SK-N-SH treated with all-trans-retinoic acid at 6 μM for 48 hours (cell line): Measurements from ENCODE around the gene WWC1.
A peak's percentile ranks its signal among the peaks of the same experiment; 100 is the strongest.

Experiments used
- ATAC-seq: fragments of 200-7000 bp; cut with Tn5 transposase; 3 replicates; pipeline ENCODE4 v1.9.1; 2020; ENCODE audit warnings: mild to moderate bottlenecking, moderate library complexity
- ARNTL ChIP-seq: fragments of 450-650 bp; formaldehyde crosslinking; IDR thresholded peaks from 2 replicates; pipeline ENCODE4 v1.5.0; 2020; ENCODE audit warnings: low read depth, mild to moderate bottlenecking, moderate library complexity, borderline replicate concordance
- BACH2 ChIP-seq: fragments of 250-450 bp; sonication (Bioruptor Pico); IDR thresholded peaks from 2 replicates; pipeline ENCODE4 v1.9.0; 2021; ENCODE audit warnings: mild to moderate bottlenecking, borderline replicate concordance
- CSDC2 ChIP-seq: fragments of 250-450 bp; sonication (Bioruptor Pico); IDR thresholded peaks from 2 replicates; pipeline ENCODE4 v1.5.0; 2020; ENCODE audit warnings: mild to moderate bottlenecking, moderate library complexity
- GLIS3 ChIP-seq: fragments of 250-450 bp; sonication (Bioruptor Pico); IDR thresholded peaks from 2 replicates; pipeline ENCODE4 v1.5.0; 2020; ENCODE audit warnings: mild to moderate bottlenecking, moderate library complexity
- ISL1 ChIP-seq: fragments of 250-450 bp; sonication (Bioruptor Pico); IDR thresholded peaks from 2 replicates; pipeline ENCODE4 v2.1.2; 2022; ENCODE audit warnings: mild to moderate bottlenecking, moderate library complexity
- OSR1 ChIP-seq: fragments of 250-450 bp; sonication (Bioruptor Pico); IDR thresholded peaks from 2 replicates; pipeline ENCODE4 v1.8.0; 2022; ENCODE audit warnings: moderate library complexity, mild to moderate bottlenecking, inconsistent platforms
- RARB ChIP-seq: fragments of 250-450 bp; sonication (Bioruptor Pico); IDR thresholded peaks from 2 replicates; pipeline ENCODE4 v1.8.0; 2021; ENCODE audit warnings: mild to moderate bottlenecking, moderate library complexity
- SNAI2 ChIP-seq: fragments of 250-450 bp; sonication (Bioruptor Pico); IDR thresholded peaks from 2 replicates; pipeline ENCODE4 v1.5.0; 2020; ENCODE audit warnings: mild to moderate bottlenecking, moderate library complexity
- TCF4 ChIP-seq: fragments of 250-450 bp; sonication (Bioruptor Pico); IDR thresholded peaks from 2 replicates; pipeline ENCODE4 v1.8.0; 2021; ENCODE audit warnings: mild to moderate bottlenecking, moderate library complexity, borderline replicate concordance
- ZC3H10 ChIP-seq: fragments of 250-450 bp; sonication (Bioruptor Pico); IDR thresholded peaks from 2 replicates; pipeline ENCODE4 v1.5.1; 2021; ENCODE audit warnings: mild to moderate bottlenecking, moderate library complexity
- ZFP30 ChIP-seq: fragments of 450-650 bp; formaldehyde crosslinking; IDR thresholded peaks from 2 replicates; pipeline ENCODE4 v1.5.0; 2022; ENCODE audit warnings: mild to moderate bottlenecking, moderate library complexity
- ZNF565 ChIP-seq: fragments of 450-650 bp; formaldehyde crosslinking; conservative IDR thresholded peaks from 2 replicates; pipeline ENCODE4 v1.5.0; 2020; ENCODE audit warnings: low read depth, mild to moderate bottlenecking, moderate library complexity
- ZNF70 ChIP-seq: fragments of 450-650 bp; formaldehyde crosslinking; IDR thresholded peaks from 2 replicates; pipeline ENCODE4 v1.5.0; 2020; ENCODE audit warnings: mild to moderate bottlenecking, moderate library complexity
- TF ChIP-seq, protein P1 (sequence below): fragments of 250-450 bp; sonication (Bioruptor Pico); IDR thresholded peaks from 2 replicates; pipeline ENCODE4 v1.5.1; 2020; ENCODE audit warnings: low read depth, mild to moderate bottlenecking, moderate library complexity
- TF ChIP-seq, protein P2 (sequence below): fragments of 250-450 bp; sonication (Bioruptor Pico); IDR thresholded peaks from 2 replicates; pipeline ENCODE4 v1.8.0; 2021; ENCODE audit warnings: low read depth, mild to moderate bottlenecking, moderate library complexity, borderline replicate concordance
- TF ChIP-seq, protein P3 (sequence below): fragments of 250-450 bp; sonication (Bioruptor Pico); IDR thresholded peaks from 2 replicates; pipeline ENCODE4 v1.5.0; 2020; ENCODE audit warnings: mild to moderate bottlenecking, moderate library complexity
- TF ChIP-seq, protein P4 (sequence below): fragments of 250-450 bp; sonication (Bioruptor Pico); IDR thresholded peaks from 2 replicates; pipeline ENCODE4 v1.5.1; 2021; ENCODE audit warnings: mild to moderate bottlenecking, moderate library complexity

Gene WWC1

DNA sequence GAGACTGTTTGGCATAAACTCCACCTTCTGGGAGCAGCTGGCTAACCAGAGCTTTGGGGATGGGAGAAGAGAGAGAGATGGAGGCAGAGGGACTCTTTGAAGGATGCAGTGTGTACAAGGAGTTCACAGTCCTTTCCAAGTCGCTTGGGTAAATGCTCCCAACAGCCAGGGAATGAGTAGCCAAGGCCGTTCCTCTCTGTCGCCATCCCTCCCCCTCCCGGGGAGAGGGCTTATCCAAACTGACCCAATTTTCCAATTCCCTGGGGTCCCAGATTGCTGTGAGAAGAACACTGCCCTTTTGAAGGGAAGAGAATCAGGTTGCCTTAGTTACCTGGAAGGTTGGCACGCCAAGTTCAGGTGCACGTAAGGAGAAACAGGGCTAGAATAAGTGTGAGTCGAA lies 7.9 kb downstream of the WWC1 start:
- TF ChIP-seq, protein P1, sequence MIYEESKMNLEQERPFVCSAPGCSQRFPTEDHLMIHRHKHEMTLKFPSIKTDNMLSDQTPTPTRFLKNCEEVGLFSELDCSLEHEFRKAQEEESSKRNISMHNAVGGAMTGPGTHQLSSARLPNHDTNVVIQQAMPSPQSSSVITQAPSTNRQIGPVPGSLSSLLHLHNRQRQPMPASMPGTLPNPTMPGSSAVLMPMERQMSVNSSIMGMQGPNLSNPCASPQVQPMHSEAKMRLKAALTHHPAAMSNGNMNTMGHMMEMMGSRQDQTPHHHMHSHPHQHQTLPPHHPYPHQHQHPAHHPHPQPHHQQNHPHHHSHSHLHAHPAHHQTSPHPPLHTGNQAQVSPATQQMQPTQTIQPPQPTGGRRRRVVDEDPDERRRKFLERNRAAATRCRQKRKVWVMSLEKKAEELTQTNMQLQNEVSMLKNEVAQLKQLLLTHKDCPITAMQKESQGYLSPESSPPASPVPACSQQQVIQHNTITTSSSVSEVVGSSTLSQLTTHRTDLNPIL (CRISPR knock-in tag): no peak
- TF ChIP-seq, protein P2, sequence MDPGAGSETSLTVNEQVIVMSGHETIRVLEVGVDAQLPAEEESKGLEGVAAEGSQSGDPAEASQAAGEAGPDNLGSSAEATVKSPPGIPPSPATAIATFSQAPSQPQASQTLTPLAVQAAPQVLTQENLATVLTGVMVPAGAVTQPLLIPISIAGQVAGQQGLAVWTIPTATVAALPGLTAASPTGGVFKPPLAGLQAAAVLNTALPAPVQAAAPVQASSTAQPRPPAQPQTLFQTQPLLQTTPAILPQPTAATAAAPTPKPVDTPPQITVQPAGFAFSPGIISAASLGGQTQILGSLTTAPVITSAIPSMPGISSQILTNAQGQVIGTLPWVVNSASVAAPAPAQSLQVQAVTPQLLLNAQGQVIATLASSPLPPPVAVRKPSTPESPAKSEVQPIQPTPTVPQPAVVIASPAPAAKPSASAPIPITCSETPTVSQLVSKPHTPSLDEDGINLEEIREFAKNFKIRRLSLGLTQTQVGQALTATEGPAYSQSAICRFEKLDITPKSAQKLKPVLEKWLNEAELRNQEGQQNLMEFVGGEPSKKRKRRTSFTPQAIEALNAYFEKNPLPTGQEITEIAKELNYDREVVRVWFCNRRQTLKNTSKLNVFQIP (CRISPR knock-in tag): no peak
- TF ChIP-seq ARNTL (CRISPR knock-in tag) (no peak), CSDC2 (no peak), GLIS3 (CRISPR knock-in tag) (no peak), ZFP30 (CRISPR knock-in tag) (no peak), SNAI2 (CRISPR knock-in tag) (no peak), RARB (CRISPR knock-in tag) (no peak)
- no peak for ATAC-seq

DNA sequence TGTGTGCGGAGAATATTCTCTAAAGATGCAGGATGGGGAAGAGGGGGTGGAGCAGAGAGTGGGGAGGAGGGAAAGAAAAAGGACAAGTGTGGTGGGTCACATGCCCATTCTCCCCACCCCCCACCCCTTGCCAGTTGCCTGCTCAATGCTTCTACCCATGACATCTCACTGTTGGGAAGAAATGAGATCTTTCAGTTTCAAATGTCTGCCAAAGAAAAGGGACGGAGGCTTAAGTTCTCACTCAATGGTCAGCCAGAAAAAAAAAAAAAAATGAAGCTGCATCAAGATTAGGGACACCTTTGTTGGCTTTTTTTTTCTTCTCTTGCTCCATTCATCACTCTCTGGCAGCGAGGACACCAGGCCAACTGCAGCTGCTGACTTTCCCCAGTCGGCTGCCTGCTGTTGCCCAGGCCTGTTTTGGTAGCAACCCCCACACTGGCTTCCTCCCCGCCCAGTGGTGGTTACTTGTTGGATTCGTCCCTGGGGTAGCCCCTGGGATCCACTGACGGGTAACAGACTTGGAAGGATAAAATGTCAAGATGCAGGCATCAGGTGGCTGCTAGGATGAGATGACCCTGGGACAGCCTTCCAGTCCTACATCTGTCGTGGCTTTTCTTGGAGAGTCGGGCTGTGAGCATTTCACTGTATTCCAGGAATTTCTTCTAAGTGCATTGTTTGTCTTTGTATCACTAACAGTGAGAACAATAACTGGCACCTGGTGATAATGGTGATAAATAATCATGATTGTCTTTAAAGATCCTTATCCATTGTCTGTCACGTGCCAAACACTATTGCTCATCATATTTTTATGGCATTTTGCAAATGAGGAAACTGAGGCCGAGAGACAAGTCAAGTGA lies 9.1 kb downstream of the WWC1 start:
- TF ChIP-seq ISL1 (CRISPR knock-in tag): no peak
- no peak for TF ChIP-seq ZFP30 (CRISPR knock-in tag)
- no peak for TF ChIP-seq RARB (CRISPR knock-in tag)
- TF ChIP-seq ZNF565: no peak
- TF ChIP-seq, protein P3, sequence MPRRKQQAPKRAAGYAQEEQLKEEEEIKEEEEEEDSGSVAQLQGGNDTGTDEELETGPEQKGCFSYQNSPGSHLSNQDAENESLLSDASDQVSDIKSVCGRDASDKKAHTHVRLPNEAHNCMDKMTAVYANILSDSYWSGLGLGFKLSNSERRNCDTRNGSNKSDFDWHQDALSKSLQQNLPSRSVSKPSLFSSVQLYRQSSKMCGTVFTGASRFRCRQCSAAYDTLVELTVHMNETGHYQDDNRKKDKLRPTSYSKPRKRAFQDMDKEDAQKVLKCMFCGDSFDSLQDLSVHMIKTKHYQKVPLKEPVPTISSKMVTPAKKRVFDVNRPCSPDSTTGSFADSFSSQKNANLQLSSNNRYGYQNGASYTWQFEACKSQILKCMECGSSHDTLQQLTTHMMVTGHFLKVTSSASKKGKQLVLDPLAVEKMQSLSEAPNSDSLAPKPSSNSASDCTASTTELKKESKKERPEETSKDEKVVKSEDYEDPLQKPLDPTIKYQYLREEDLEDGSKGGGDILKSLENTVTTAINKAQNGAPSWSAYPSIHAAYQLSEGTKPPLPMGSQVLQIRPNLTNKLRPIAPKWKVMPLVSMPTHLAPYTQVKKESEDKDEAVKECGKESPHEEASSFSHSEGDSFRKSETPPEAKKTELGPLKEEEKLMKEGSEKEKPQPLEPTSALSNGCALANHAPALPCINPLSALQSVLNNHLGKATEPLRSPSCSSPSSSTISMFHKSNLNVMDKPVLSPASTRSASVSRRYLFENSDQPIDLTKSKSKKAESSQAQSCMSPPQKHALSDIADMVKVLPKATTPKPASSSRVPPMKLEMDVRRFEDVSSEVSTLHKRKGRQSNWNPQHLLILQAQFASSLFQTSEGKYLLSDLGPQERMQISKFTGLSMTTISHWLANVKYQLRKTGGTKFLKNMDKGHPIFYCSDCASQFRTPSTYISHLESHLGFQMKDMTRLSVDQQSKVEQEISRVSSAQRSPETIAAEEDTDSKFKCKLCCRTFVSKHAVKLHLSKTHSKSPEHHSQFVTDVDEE: no peak
- no peak for TF ChIP-seq ARNTL (CRISPR knock-in tag)
- no peak for TF ChIP-seq ZC3H10 (CRISPR knock-in tag)
- TF ChIP-seq, protein P1 (CRISPR knock-in tag): no peak
- TF ChIP-seq, protein P4, sequence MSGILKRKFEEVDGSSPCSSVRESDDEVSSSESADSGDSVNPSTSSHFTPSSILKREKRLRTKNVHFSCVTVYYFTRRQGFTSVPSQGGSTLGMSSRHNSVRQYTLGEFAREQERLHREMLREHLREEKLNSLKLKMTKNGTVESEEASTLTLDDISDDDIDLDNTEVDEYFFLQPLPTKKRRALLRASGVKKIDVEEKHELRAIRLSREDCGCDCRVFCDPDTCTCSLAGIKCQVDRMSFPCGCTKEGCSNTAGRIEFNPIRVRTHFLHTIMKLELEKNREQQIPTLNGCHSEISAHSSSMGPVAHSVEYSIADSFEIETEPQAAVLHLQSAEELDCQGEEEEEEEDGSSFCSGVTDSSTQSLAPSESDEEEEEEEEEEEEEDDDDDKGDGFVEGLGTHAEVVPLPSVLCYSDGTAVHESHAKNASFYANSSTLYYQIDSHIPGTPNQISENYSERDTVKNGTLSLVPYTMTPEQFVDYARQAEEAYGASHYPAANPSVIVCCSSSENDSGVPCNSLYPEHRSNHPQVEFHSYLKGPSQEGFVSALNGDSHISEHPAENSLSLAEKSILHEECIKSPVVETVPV (CRISPR knock-in tag): no peak
- no peak for TF ChIP-seq TCF4 (CRISPR knock-in tag)
- no peak for TF ChIP-seq CSDC2
- ATAC-seq: peak; percentile 22; the same call in 2 of the 3 replicates

DNA sequence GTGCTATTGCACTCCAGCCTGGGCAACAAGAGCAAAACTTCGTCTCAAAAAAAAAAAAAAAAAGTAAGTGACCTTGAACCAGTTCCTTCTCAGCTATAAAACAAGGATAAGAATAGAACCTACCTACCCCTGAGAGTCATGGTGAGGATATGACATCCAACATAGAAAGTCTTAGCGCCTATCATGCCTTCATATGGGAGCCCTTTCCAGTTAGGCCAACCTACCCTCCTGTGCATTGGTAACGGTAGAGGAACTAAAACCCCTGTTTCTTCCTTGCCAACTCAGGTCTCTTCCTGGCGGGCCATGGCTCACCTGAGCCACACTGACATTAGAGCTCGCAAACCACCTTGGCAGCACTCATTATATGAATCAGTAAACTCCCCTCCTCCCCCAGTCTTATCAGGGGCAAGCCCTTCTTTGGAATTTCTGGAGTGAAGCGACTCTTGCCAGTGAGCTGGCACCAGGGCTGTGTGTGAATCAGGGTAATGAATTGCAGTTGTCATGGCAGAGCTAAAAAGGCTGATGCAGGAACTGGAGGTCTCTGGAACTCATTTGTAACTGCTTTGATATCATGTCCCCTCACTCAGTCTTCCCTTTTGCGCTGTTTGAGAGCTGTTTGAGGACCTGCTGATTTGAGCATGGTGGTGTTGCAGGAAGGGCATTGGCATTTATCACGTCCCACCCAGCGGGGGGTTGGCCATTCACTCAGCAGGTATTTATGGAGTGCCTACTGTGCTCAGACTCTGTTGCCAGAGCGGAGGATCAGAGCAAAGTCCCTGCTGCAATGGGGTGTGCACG lies 10.3 kb downstream of the WWC1 start:
- TF ChIP-seq ARNTL (CRISPR knock-in tag) (no peak), ZNF70 (CRISPR knock-in tag) (no peak), BACH2 (CRISPR knock-in tag) (no peak), OSR1 (CRISPR knock-in tag) (no peak), ZFP30 (CRISPR knock-in tag) (no peak)
- TF ChIP-seq, protein P2 (CRISPR knock-in tag): no peak
- TF ChIP-seq, protein P4 (CRISPR knock-in tag): no peak
- peak; percentile 90 for ATAC-seq
